AG10803 (cell line): Measurements from ENCODE around the gene EDEM3.

Source experiments
- DNase-seq: peaks from one replicate; pipeline ENCODE4 v3.0.0; 2010; ENCODE audit warnings: low read depth
- H3K4me3 ChIP-seq: 2 replicates; pipeline ENCODE4 v1.5.1; 2011; ENCODE audit warnings: mild to moderate bottlenecking, low read length, control low read depth
- CTCF ChIP-seq: conservative IDR thresholded peaks from 2 replicates; pipeline ENCODE4 v1.5.1; 2011; ENCODE audit warnings: mild to moderate bottlenecking, low read length, control low read depth, inconsistent platforms

The EDEM3 gene

GRCh38 chr1:184781941-184782340, 27.3 kb upstream of the EDEM3 start:
- TF ChIP-seq CTCF: no peak
- no peak for DNase-seq
- no peak overlapping the region for H3K4me3 ChIP-seq

GRCh38 chr1:184775885-184776284, 21.2 kb upstream of the EDEM3 start:
- TF ChIP-seq CTCF: no peak
- no peak overlapping the region for H3K4me3 ChIP-seq
- no peak for DNase-seq

- no peak overlapping the region for H3K4me3 ChIP-seq
- DNase-seq: no peak
- TF ChIP-seq CTCF: no peak
These were observed 20.7 kb upstream of the EDEM3 start for GRCh38 chr1:184775329-184775728.

- DNase-seq: no peak
- no peak overlapping the region for H3K4me3 ChIP-seq
- TF ChIP-seq CTCF: no peak
These were observed 19.2 kb upstream of the EDEM3 start for GRCh38 chr1:184773762-184774320.

GRCh38 chr1:184771190-184771691, 16.6 kb upstream of the EDEM3 start:
- no peak overlapping the region for H3K4me3 ChIP-seq
- TF ChIP-seq CTCF: no peak
- no peak for DNase-seq

- no peak for DNase-seq
- no peak overlapping the region for H3K4me3 ChIP-seq
- TF ChIP-seq CTCF: no peak
These were observed 15.7 kb upstream of the EDEM3 start for GRCh38 chr1:184770181-184770979.

GRCh38 chr1:184769241-184769640, 14.6 kb upstream of the EDEM3 start:
- DNase-seq: no peak
- no peak for TF ChIP-seq CTCF

More at GRCh38 chr1:184769241-184769640, 14.6 kb upstream of the EDEM3 start:
- H3K4me3 ChIP-seq: no peak overlapping the region
